A673 (cell line): ENCODE results near the gene GSC2. TPM values are rescaled to one million over a fixed set of nuclear protein-coding genes. Genes with fewer than 3 reads are reported as not detected.
A peak's percentile ranks its signal among the peaks of the same experiment; 100 is the strongest.

Experiments
- BruUV-seq: library from RNA; stranded (reverse); fragments of 400-500 nt; replicated peaks from 2 replicates; lab custom pipeline; 2021; lab: Mats Ljungman, UMichigan
- CTCF ChIA-PET: fragments of 300-600 bp; sonication (Branson Sonifier 250); formaldehyde crosslinking; loops from one replicate; lab custom pipeline; 2022; ENCODE audit warnings: antibody characterized with exemption; lab: Charles Lee
- POLR2A ChIA-PET: fragments of 300-600 bp; sonication (Branson Sonifier 250); formaldehyde crosslinking; loops from one replicate; lab custom pipeline; 2022; ENCODE audit warnings: antibody characterized with exemption; ENCODE audit not compliant: low non-redundant PET; lab: Charles Lee
- DNase-seq: peaks from one replicate; pipeline ENCODE4 v3.0.0-alpha.2; 2015; ENCODE audit warnings: low spot score
- H3K27ac ChIP-seq: fragments of 200-600 bp; sonication (generic); 2 replicates; pipeline ENCODE4 v1.5.1; 2016; ENCODE audit warnings: mixed run types, low read depth, mild to moderate bottlenecking, mixed read lengths, antibody characterized with exemption, low read length; ENCODE audit not compliant: poor library complexity, severe bottlenecking
- H3K27me3 ChIP-seq: fragments of 200-600 bp; sonication (generic); replicated peaks from 2 replicates; pipeline ENCODE4 v1.6.1; 2017; ENCODE audit warnings: mixed run types, low read depth, mild to moderate bottlenecking, mixed read lengths, antibody characterized with exemption, low read length; ENCODE audit not compliant: insufficient read depth, poor library complexity
- H3K36me3 ChIP-seq: fragments of 200-600 bp; sonication (generic); 2 replicates; pipeline ENCODE4 v1.6.1; 2016; ENCODE audit warnings: mixed run types, mild to moderate bottlenecking, mixed read lengths, antibody characterized with exemption, low read length; ENCODE audit not compliant: insufficient read depth, poor library complexity, severe bottlenecking
- H3K4me1 ChIP-seq: fragments of 200-600 bp; sonication (generic); 2 replicates; pipeline ENCODE4 v1.6.1; 2017; ENCODE audit warnings: mixed run types, mild to moderate bottlenecking, mixed read lengths, antibody characterized with exemption, low read length; ENCODE audit not compliant: insufficient read depth, poor library complexity, severe bottlenecking
- H3K4me3 ChIP-seq: fragments of 200-600 bp; sonication (generic); 2 replicates; pipeline ENCODE4 v1.5.1; 2016; ENCODE audit warnings: low read depth, mixed run types, mild to moderate bottlenecking, mixed read lengths, low read length; ENCODE audit not compliant: poor library complexity, severe bottlenecking
- H3K9me3 ChIP-seq: fragments of 200-600 bp; sonication (generic); 2 replicates; pipeline ENCODE4 v1.6.1; 2016; ENCODE audit warnings: mixed run types, low read depth, mild to moderate bottlenecking, mixed read lengths, antibody characterized with exemption, low read length; ENCODE audit not compliant: poor library complexity, severe bottlenecking
- CTCF ChIP-seq: fragments of 300-800, 200-600 bp; sonication (generic); conservative IDR thresholded peaks from 2 replicates; pipeline ENCODE4 v1.5.1; 2017; ENCODE audit warnings: low read depth, mild to moderate bottlenecking, antibody characterized with exemption, low read length, moderate library complexity, mixed read lengths
- EZH2 ChIP-seq: fragments of 200-600 bp; sonication (generic); IDR thresholded peaks from 2 replicates; pipeline ENCODE4 v1.6.1; 2017; ENCODE audit warnings: borderline replicate concordance, low read depth, mild to moderate bottlenecking, mixed read lengths, antibody characterized with exemption, low read length; ENCODE audit not compliant: poor library complexity, severe bottlenecking
- intact Hi-C: fragments of 100-400 bp; cut with micrococcal nuclease; formaldehyde crosslinking; loops from one replicate; pipeline ENCODE4 v1.10.0; 2022; ENCODE audit not compliant: unreplicated experiment
- total RNA-seq: library from RNA; stranded (reverse); gene quantifications from 2 replicates; pipeline ENCODE4 v1.2.3, GENCODE V29; 2021

GSC2 gene
- total RNA-seq, 1 experiment from 2014 or later = not detected

DNA sequence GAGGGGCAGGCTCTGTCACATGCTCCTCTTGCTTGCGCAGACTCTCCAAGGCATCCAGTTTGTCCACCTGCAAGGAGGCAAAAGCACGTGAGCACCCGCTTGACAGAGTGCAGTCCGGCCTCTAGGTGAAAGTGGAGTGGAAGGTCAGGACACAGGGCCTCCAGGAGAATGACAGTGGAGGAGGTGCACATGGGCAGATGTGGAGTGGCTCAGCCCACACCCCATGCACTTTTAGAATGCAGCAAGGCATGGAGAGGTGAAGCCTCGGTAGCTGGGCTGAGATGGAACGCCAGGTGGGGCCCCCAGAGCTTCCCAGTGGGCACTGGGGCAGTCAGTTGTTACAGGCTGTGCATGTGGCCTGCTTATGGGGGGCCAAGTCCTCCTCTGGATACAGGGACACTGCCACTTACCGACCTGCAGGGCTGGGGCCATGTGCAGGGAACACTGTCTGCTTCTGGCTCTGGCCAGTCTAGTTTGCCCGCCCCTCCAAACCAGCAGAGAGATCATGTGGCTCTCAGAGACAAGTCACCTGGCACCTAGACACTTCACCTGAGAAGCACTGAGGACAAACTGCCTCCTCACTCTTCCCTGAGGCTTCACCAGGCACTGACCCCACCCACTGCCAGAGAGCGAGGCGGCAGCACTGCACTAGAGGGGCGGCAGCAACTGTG is 30.8 kb upstream of the GSC2 start:
- POLR2A ChIA-PET = no interaction called here
- Histone ChIP-seq H3K27me3 (no peaks in the 10 kb centered on the region), H3K27ac (no peak overlapping the region), H3K4me3 (no peak overlapping the region), H3K9me3 (no peaks in the 10 kb centered on the region), H3K4me1 (peaks cover 17% of the 10 kb centered on the region), H3K36me3 (peaks cover 12% of the 10 kb centered on the region)
- CTCF ChIA-PET = interaction anchor here (0.6 kb wide), 1 partner anchor 21 kb away, joined by 3 read pairs; no protein-coding TSS in a partner anchor
- intact Hi-C loops = no loop called here
- DNase-seq = no peak
- no TSS peak for BruUV-seq
- TF ChIP-seq EZH2 = no peak
- no peak for TF ChIP-seq CTCF

- H3K9me3 ChIP-seq = no peaks in the 10 kb centered on the region
- no peak overlapping the region for H3K4me3 ChIP-seq
- H3K36me3 ChIP-seq = peaks cover 18% of the 10 kb centered on the region
- ChIA-PET POLR2A (no interaction called here), CTCF (interaction anchor here (1.2 to 2.8 kb wide), 2 partner anchors 185 to 450 kb away, joined by 3 to 12 read pairs; no protein-coding TSS in a partner anchor)
- no TSS peak for BruUV-seq
- peaks cover 22% of the 10 kb centered on the region for H3K4me1 ChIP-seq
- H3K27ac ChIP-seq = no peak overlapping the region
- intact Hi-C loops = no loop called here
- H3K27me3 ChIP-seq = no peaks in the 10 kb centered on the region
- DNase-seq = no peak
- no peak for TF ChIP-seq CTCF
- TF ChIP-seq EZH2 = no peak
Observed at GRCh38 chr22:19180234-19180633, 30.1 kb upstream of the GSC2 start.

DNA sequence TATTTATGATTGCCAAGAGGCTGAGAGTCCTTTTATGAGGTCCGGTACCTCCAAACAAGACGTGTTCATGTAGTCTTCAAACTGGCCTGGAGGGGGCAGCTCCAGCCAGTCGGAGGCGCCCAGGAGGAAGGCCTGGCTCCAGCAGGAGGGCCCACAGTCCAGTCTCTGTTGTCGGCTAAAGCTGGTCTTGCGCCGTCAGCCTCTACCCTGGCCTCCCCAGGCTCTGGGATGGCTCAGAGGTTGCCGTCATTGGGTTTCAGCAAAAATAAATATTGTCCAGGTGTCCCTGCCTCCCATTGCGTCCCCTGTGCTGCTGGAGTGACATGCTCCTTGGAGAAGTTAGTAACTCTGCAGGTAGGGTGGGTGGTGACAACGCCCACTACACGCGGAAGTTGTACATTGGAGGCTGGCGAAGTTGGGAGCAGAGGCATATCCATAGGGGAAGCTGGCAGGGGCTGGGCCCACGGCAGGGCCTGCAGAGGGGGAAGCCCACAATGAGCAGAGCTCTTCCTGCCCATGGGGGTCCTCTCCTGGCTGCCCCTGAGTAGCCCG is 29.5 kb upstream of the GSC2 start:
- CTCF ChIA-PET = interaction anchor here (1.2 to 2.8 kb wide), 2 partner anchors 186 to 450 kb away, joined by 3 to 12 read pairs; no protein-coding TSS in a partner anchor
- BruUV-seq = no TSS peak
- Histone ChIP-seq H3K4me1 (peaks cover 29% of the 10 kb centered on the region), H3K4me3 (peak overlapping the region; percentile 87), H3K9me3 (no peaks in the 10 kb centered on the region), H3K36me3 (peaks cover 19% of the 10 kb centered on the region), H3K27me3 (no peaks in the 10 kb centered on the region), H3K27ac (peak overlapping the region; percentile 81)
- TF ChIP-seq CTCF (peak; percentile 80), EZH2 (no peak)
- intact Hi-C loops = loop anchor here (2.0 to 5.0 kb wide), 2 partner anchors 113 to 453 kb away; partner anchors contain the start of gene CLTCL1
- POLR2A ChIA-PET = no interaction called here
- peak; percentile 81 for DNase-seq
